Right lobe of liver (tissue), 4 donors: ENCODE data around the gene STK32B.

Source experiments
- CTCF ChIP-seq, 4 donors: fragments of 200-600 bp in 3 of 4; fragments of 450-650 bp in 1 of 4; IDR thresholded peaks; one replicate each; pipeline versions ENCODE4 v1.5.1 to v1.8.0; 2016 to 2022; ENCODE audit warnings: antibody characterized with exemption in 4 of 4, mild to moderate bottlenecking in 2 of 4
- POLR2A ChIP-seq: fragments of 450-650 bp; IDR thresholded peaks from one replicate; pipeline ENCODE4 v1.6.1; 2017; ENCODE audit warnings: antibody characterized with exemption, mild to moderate bottlenecking
- donor health status: DM: no; HTN: no; CAD: no.
- donor health status: DM: no; HTN: no; CAD: no.
- donor health status: DM: no; HTN: yes; CAD: no.

GRCh38 chr4:5134620-5135019 lies 83.3 kb downstream of the STK32B start:
- TF ChIP-seq CTCF (IDR thresholded peaks at IDR 0.05), result no peak
- TF ChIP-seq POLR2A, result no peak
